ENCODE results near the gene RB1. TPM values are rescaled to one million over a fixed set of nuclear protein-coding genes. Genes with fewer than 3 reads are reported as not detected.

Gene RB1
- total and polyA plus RNA-seq, 3 experiments from 2014 or later = 16.8 to 38.9 (median 38.2) TPM

DNA sequence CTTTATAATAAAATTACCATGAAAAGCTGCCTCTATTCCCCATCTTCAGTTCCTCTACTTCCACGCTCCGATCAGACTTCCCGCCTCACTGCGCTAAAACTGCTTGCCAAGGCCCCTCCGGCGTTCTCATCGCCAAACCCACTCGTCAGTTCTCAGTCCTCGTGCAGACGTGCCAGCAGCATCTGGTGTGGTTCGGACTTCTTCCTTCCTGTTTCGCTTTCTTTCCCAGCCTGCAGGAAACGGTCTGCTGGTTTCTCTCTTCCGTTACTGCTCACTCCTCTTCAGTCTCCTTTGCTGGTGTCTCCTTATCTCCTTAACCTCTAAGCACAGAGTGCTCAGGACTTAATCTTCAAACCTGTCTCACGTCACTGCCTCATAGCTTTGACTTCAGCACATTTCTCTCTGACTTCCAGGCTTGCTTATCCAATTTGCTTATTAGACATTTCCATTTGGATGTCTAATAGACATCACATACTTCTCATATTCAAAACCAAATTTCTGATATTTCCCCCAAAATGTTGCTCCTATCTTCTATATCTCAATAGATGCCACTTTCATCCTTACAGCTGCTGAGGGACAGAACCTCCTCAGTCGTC, 189.0 kb downstream of the RB1 start:
- Mint-ChIP-seq H3K4me1 (peaks cover 3 to 30% (median 3%) of the 10 kb centered on the region in 3 donors), H3K4me3 (no peak overlapping the region), H3K36me3 (peaks cover under 1 to 13% (median 6%) of the 10 kb centered on the region in 3 donors), H3K9me3 (no peaks in the 10 kb centered on the region), H3K27ac (no peak overlapping the region), H3K27me3 (no peaks in the 10 kb centered on the region)
- POLR2A ChIA-PET = interaction anchor here (0.6 to 1.8 kb wide), 8 partner anchors 10 to 341 kb away, joined by 3 to 15 read pairs (median 3); partner anchors contain the start of gene RCBTB2
- Histone ChIP-seq H3K4me1 (ENCODE audit: insufficient read depth, low read length) (peaks cover 77% of the 10 kb centered on the region), H3K27me3 (ENCODE audit: insufficient read depth, low read length, poor library complexity, severe bottlenecking) (no peaks in the 10 kb centered on the region), H3K36me3 (ENCODE audit: insufficient read depth, low read length) (no peaks in the 10 kb centered on the region), H3K9me3 (ENCODE audit: low read length) (no peaks in the 10 kb centered on the region), H3K4me3 (ENCODE audit: low read length) (peak overlapping the region; percentile 84), H3K27ac (ENCODE audit: low read depth, low read length) (peak overlapping the region; percentile 72)
- CTCF ChIA-PET = interaction anchor here (0.7 to 1.5 kb wide), 9 partner anchors 12 to 454 kb away, joined by 3 to 5 read pairs (median 3); partner anchors contain the start of gene MED4
- DNase-seq = peak; percentile 59 to 85 (median 75)

DNA sequence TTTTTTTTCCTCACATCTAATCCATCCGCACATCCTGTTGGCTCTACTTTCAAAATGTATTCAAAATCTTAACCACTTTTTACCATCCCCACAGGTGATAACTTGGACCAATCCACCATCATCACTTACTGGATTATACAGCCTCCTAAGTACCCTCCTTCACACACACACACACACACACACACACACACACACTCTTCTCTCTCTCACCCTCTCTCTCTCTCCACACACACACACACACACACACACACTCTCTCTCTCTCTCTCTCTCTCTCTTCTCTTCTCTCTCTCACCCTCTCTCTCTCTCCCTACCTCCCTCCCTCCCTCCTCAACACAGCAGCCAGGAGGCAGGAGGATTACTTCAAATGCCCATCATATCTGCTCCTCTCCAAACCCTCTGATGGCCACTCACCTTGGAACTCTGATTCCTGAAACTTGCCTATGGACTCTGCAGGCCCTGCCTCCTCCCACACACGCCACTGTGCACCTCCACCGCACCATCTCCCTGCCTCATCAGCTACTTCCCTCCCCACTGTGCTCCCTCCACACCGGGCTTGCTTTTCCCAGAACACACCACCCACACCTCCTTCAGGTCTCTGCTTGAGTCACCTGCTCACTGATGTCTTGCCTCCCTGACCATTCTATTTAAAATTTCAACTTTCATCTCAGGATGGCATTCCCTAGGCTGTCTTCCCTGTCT, 189.7 kb downstream of the RB1 start:
- Histone ChIP-seq H3K4me3 (ENCODE audit: low read length) (peak overlapping the region; percentile 84), H3K36me3 (ENCODE audit: insufficient read depth, low read length) (no peaks in the 10 kb centered on the region), H3K27ac (ENCODE audit: low read depth, low read length) (peak overlapping the region; percentile 72), H3K9me3 (ENCODE audit: low read length) (no peaks in the 10 kb centered on the region), H3K27me3 (ENCODE audit: insufficient read depth, low read length, poor library complexity, severe bottlenecking) (no peaks in the 10 kb centered on the region), H3K4me1 (ENCODE audit: insufficient read depth, low read length) (peaks cover 77% of the 10 kb centered on the region)
- Mint-ChIP-seq H3K27me3 (no peaks in the 10 kb centered on the region), H3K9me3 (no peaks in the 10 kb centered on the region), H3K36me3 (peaks cover 0 to 10% (median 5%) of the 10 kb centered on the region in 3 donors), H3K4me1 (peaks cover 0 to 28% (median 0%) of the 10 kb centered on the region in 3 donors), H3K27ac (no peak overlapping the region), H3K4me3 (no peak overlapping the region)
- POLR2A ChIA-PET = interaction anchor here (1.5 to 1.8 kb wide), 4 partner anchors 12 to 39 kb away, joined by 3 to 15 read pairs (median 8); partner anchors contain the start of gene RCBTB2
- DNase-seq = peak in 3 of 5 donors; percentile 17 to 59 (median 34)
- CTCF ChIA-PET = interaction anchor here (0.9 to 2.4 kb wide), 7 partner anchors 12 to 398 kb away, joined by 3 to 7 read pairs (median 3); partner anchors contain the start of gene MED4

DNA sequence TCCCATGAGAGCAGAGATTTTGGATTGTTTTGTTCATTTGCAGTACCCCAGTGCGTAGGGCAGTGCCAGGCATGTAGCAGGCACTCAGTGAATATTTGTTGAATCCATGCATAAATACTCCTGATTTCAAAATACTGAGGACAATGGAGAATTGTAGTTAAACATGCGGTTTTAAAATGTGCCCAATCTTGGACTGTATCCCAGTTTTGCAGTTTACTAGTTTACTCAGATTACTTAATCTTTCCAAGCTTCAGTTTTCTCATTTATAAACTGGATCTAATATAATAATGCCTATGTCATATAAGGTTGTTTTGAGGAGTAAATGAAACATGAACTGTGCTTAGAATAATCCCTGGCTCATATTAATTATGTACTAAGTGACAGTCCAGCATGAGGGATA, 190.3 kb downstream of the RB1 start:
- Mint-ChIP-seq H3K9me3 (no peaks in the 10 kb centered on the region), H3K4me1 (peaks cover 3 to 28% (median 4%) of the 10 kb centered on the region in 3 donors), H3K27me3 (no peaks in the 10 kb centered on the region), H3K36me3 (peaks cover 0 to 7% (median 6%) of the 10 kb centered on the region in 3 donors), H3K27ac (peak overlapping the region in 1 of 8 donors; percentile 24), H3K4me3 (no peak overlapping the region)
- no peak for DNase-seq
- H3K27ac ChIP-seq (ENCODE audit: low read depth, low read length) = no peak overlapping the region
- H3K4me1 ChIP-seq (ENCODE audit: insufficient read depth, low read length) = peaks cover 72% of the 10 kb centered on the region
- CTCF ChIA-PET = interaction anchor here (1.0 to 2.4 kb wide), 4 partner anchors 10 to 456 kb away, joined by 3 to 7 read pairs (median 4); partner anchors contain the start of genes MED4 and NUDT15
- no peak overlapping the region for H3K4me3 ChIP-seq (ENCODE audit: low read length)
- no peaks in the 10 kb centered on the region for H3K27me3 ChIP-seq (ENCODE audit: insufficient read depth, low read length, poor library complexity, severe bottlenecking)
- no peaks in the 10 kb centered on the region for H3K36me3 ChIP-seq (ENCODE audit: insufficient read depth, low read length)
- no peaks in the 10 kb centered on the region for H3K9me3 ChIP-seq (ENCODE audit: low read length)
- POLR2A ChIA-PET = interaction anchor here (0.6 to 1.5 kb wide), 2 partner anchors 12 to 270 kb away, joined by 4 to 6 read pairs; no protein-coding TSS in a partner anchor

DNA sequence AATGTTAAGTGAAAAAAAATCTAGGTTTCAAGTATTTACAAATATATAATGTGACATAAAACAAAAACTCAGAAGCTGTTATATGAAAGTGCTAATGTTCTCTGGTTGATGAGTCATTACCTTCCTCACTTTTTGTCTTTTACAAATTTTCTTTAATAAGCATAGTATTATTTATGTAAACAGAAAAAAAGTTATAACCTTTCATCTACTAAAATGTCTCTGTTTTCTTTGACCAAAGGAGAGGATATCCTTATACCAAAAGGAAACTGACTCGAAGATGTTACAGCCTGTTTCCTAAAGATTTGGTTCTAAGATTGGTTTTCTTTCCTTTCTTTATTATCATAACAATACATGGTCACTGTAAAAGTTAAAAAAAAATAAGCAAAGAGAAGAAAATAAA, 191.3 kb downstream of the RB1 start:
- Mint-ChIP-seq H3K4me3 (peak overlapping the region in 1 of 7 donors; percentile 58), H3K36me3 (peaks cover 0 to 2% (median under 1%) of the 10 kb centered on the region in 3 donors), H3K4me1 (peaks cover 11 to 33% (median 12%) of the 10 kb centered on the region in 3 donors), H3K27ac (peak overlapping the region in 2 of 8 donors; percentile 10 to 15), H3K9me3 (no peaks in the 10 kb centered on the region), H3K27me3 (no peaks in the 10 kb centered on the region)
- no peak for DNase-seq
- Histone ChIP-seq H3K9me3 (ENCODE audit: low read length) (no peaks in the 10 kb centered on the region), H3K4me1 (ENCODE audit: insufficient read depth, low read length) (peaks cover 61% of the 10 kb centered on the region), H3K27me3 (ENCODE audit: insufficient read depth, low read length, poor library complexity, severe bottlenecking) (no peaks in the 10 kb centered on the region), H3K4me3 (ENCODE audit: low read length) (no peak overlapping the region), H3K27ac (ENCODE audit: low read depth, low read length) (no peak overlapping the region), H3K36me3 (ENCODE audit: insufficient read depth, low read length) (no peaks in the 10 kb centered on the region)
- ChIA-PET POLR2A (interaction anchor here (1.2 to 1.5 kb wide), 3 partner anchors 11 to 67 kb away, joined by 3 to 5 read pairs (median 4); partner anchors contain the start of gene RCBTB2), CTCF (interaction anchor here (1.0 to 2.4 kb wide), 4 partner anchors 10 to 457 kb away, joined by 3 to 7 read pairs (median 4); partner anchors contain the start of gene NUDT15)

DNA sequence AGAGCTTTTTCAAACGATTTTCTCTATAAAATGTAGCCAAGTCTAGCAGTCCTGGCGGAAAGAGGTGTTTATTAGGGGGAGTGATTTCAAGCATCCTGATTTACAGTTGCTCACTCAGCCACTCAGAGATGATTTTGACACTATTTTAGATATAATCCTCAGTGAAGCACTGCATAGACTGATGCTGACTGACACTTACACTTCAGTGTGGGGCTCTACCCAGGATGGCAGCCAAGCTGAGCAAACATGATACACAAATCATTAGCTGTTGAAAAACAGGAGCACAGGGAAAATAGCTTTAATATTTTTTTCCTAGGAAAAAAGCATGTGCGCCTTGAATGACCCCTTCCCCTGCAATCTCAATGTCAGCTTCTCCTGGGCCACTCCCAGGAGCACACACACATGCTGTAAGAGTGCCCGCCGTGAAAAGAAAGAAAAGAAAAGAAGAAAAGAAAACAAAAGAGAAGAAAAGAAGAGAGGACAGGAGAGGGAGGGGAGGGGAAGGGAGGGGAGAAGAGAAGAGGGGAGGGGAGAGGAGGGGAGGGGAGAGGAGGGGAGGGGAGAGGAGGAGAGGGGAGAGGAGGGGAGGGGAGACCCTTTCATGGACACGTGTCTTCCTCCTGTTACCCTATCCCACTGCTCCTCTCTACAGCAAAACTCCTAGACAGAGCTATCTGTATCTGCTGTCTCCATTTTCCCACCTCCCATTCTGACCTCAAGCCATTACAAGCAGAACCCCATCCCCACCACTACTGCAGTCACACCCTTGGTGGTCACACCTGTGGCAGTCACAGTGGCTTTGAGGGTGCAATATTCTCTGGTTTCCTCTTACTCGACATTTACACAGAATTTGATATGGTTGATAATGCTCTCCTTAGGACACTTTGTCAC, 193.0 kb downstream of the RB1 start:
- peaks cover 23 to 43% (median 23%) of the 10 kb centered on the region in 3 donors for H3K4me1 Mint-ChIP-seq
- peak overlapping the region; percentile 29 to 60 (median 49) for H3K4me3 Mint-ChIP-seq
- no peaks in the 10 kb centered on the region for H3K9me3 ChIP-seq (ENCODE audit: low read length)
- peak overlapping the region; percentile 13 for H3K4me3 ChIP-seq (ENCODE audit: low read length)
- no peaks in the 10 kb centered on the region for H3K27me3 Mint-ChIP-seq
- H3K27ac ChIP-seq (ENCODE audit: low read depth, low read length) = no peak overlapping the region
- H3K9me3 Mint-ChIP-seq = no peaks in the 10 kb centered on the region
- H3K36me3 Mint-ChIP-seq = peaks cover 0 to 2% (median 2%) of the 10 kb centered on the region in 3 donors
- peak overlapping the region in 7 of 8 donors; percentile 7 to 91 (median 59) for H3K27ac Mint-ChIP-seq
- H3K36me3 ChIP-seq (ENCODE audit: insufficient read depth, low read length) = no peaks in the 10 kb centered on the region
- CTCF ChIA-PET = no interaction called here
- no peaks in the 10 kb centered on the region for H3K27me3 ChIP-seq (ENCODE audit: insufficient read depth, low read length, poor library complexity, severe bottlenecking)
- POLR2A ChIA-PET = interaction anchor here (0.9 kb wide), 1 partner anchor 264 kb away, joined by 3 read pairs; the partner anchor contains the start of gene ITM2B
- peaks cover 47% of the 10 kb centered on the region for H3K4me1 ChIP-seq (ENCODE audit: insufficient read depth, low read length)
- DNase-seq = peak in 2 of 5 donors; percentile 30 to 50

DNA sequence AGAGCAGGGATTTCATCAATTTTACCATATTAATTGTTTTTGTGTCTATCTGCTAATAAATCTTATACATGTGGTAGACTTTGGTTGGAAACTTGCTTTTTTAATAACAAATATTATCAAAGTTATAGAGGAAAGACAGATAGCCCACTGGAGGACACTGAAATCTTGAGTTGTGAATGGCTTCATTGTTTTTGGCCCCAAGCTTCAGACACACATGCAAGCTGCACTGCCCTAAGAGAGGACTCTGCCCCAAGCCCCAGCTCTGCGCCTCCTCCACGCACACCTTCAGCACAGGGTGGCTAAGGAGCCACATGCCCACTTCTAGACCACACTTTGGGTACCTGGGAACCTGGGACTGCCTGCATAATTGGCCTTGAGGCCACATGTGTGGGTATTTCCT, 194.1 kb downstream of the RB1 start:
- DNase-seq = no peak
- H3K36me3 Mint-ChIP-seq = peaks cover 0 to 2% (median 2%) of the 10 kb centered on the region in 3 donors
- H3K36me3 ChIP-seq (ENCODE audit: insufficient read depth, low read length) = no peaks in the 10 kb centered on the region
- no peak overlapping the region for H3K4me3 ChIP-seq (ENCODE audit: low read length)
- H3K27ac Mint-ChIP-seq = peak overlapping the region in 1 of 8 donors; percentile 59
- no peaks in the 10 kb centered on the region for H3K27me3 Mint-ChIP-seq
- ChIA-PET POLR2A (no interaction called here), CTCF (no interaction called here)
- H3K4me3 Mint-ChIP-seq = no peak overlapping the region
- H3K9me3 Mint-ChIP-seq = no peaks in the 10 kb centered on the region
- no peaks in the 10 kb centered on the region for H3K27me3 ChIP-seq (ENCODE audit: insufficient read depth, low read length, poor library complexity, severe bottlenecking)
- H3K4me1 Mint-ChIP-seq = peaks cover 27 to 43% (median 28%) of the 10 kb centered on the region in 3 donors
- H3K9me3 ChIP-seq (ENCODE audit: low read length) = no peaks in the 10 kb centered on the region
- no peak overlapping the region for H3K27ac ChIP-seq (ENCODE audit: low read depth, low read length)
- peaks cover 38% of the 10 kb centered on the region for H3K4me1 ChIP-seq (ENCODE audit: insufficient read depth, low read length)

DNA sequence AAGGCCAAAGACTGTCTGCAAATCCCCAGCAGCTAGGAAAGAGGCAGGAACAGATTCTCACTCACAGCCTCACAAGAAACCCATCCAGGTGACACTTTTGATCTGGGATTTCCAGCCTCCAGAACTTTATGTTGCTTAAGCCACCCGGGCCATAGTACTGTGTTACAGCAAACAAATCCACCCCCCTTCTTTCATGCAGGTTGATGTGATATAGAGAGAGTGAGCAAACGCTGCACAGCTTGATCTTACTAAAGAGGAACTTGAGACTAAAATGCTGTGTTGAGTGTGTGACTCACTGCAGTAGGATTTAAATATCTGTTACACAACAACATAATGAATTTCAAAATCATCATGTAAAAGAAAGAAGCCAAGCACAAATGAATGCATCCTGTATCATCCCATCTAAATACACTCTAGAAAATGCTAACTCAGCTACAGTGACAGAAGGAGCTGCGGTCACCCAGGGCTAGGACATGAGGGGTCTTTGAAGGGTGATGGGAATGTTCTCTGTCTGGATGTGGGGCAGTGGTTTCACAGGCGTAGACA, 197.2 kb downstream of the RB1 start:
- peaks cover 56 to 57% (median 57%) of the 10 kb centered on the region in 3 donors for H3K4me1 Mint-ChIP-seq
- H3K27ac ChIP-seq (ENCODE audit: low read depth, low read length) = no peak overlapping the region
- H3K4me1 ChIP-seq (ENCODE audit: insufficient read depth, low read length) = peaks cover 40% of the 10 kb centered on the region
- H3K27ac Mint-ChIP-seq = peak overlapping the region in 5 of 8 donors; percentile 13 to 47 (median 31)
- CTCF ChIA-PET = interaction anchor here (0.9 to 1.7 kb wide), 3 partner anchors 31 to 69 kb away, joined by 3 read pairs; no protein-coding TSS in a partner anchor
- no peaks in the 10 kb centered on the region for H3K27me3 ChIP-seq (ENCODE audit: insufficient read depth, low read length, poor library complexity, severe bottlenecking)
- H3K4me3 Mint-ChIP-seq = no peak overlapping the region
- no peak overlapping the region for H3K4me3 ChIP-seq (ENCODE audit: low read length)
- POLR2A ChIA-PET = no interaction called here
- H3K27me3 Mint-ChIP-seq = no peaks in the 10 kb centered on the region
- H3K9me3 Mint-ChIP-seq = no peaks in the 10 kb centered on the region
- H3K9me3 ChIP-seq (ENCODE audit: low read length) = no peaks in the 10 kb centered on the region
- H3K36me3 ChIP-seq (ENCODE audit: insufficient read depth, low read length) = no peaks in the 10 kb centered on the region
- DNase-seq = no peak
- H3K36me3 Mint-ChIP-seq = peaks cover 0 to 2% (median 2%) of the 10 kb centered on the region in 3 donors
